Activated CD4-positive, alpha-beta T cell treated with anti-CD3 and anti-CD28 coated beads, Interleukin-10, Interleukin-2, amounts not matched to agents 100 ng/mL and 50 ng/mL, durations not matched to agents 16 hours and 8 hours (primary cell): ENCODE data around the gene UMODL1.
"Not testable (repeated sequence)": the region's sequence is repeated elsewhere in the genome, so short reads cannot be mapped to it uniquely, and the experiment has no call there.

Source experiments
- DNase-seq: peaks from one replicate; pipeline ENCODE4 v3.0.0-alpha.2; 2020

The UMODL1 gene

DNA sequence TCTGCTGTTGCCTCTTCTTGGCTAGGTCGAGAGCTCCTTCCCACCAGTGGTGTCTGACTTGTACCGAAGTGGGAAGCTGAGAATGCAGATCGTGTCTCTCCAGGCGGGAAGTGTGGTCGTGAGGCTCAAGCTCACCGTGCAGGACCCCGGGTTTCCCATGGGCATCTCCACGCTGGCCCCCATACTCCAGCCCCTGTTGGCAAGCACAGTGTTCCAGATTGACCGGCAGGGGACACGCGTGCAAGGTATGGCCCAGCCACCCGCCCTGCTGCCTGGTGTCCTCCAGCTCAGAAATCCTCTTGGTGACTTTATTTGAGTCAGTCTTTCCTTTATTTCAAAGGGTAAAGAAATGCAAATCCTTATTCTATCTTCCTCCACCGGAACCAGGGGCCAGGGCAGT is 32.7 kb downstream of the UMODL1 start:
- DNase-seq: no peak

DNA sequence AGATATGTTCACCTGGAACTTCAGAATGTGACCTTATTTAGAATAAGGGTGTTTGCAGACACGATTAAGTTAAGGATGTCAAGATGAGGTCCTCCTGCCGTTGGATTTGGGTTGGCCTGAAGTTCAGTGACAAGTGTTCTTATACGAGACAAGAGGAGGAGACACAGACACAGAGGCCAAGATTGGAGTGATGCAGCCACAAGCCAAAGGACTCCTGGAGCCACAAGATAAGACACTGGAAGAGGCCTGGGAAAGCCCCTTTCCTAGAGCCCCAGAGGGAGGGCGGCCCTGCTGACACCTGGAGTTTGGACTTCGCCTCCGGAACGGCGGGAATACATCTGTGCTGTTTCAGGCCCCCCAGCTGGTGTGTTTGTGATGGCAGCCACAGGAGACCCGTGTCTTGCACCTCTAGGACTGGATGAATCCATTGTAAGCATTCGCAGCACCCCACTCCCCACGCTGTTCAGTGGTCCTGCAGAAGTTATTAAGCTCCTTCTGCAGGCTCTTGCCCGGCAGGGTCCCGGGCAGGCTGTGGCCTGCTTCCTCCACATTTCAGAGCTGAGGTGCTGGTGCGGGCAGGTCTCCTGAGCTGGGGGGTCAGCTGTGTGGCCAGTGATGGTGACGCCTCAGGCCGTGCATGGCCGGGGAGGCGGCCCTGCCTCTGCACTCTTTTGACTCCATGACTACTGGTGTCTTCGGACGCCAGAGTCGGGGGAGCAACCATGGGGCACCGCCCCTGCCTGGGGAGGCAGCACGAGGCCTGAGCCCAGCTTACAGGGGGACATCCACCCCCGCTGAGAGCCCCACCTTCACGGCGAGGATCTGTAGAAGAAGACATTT is 34.6 kb downstream of the UMODL1 start:
- DNase-seq: no peak

DNA sequence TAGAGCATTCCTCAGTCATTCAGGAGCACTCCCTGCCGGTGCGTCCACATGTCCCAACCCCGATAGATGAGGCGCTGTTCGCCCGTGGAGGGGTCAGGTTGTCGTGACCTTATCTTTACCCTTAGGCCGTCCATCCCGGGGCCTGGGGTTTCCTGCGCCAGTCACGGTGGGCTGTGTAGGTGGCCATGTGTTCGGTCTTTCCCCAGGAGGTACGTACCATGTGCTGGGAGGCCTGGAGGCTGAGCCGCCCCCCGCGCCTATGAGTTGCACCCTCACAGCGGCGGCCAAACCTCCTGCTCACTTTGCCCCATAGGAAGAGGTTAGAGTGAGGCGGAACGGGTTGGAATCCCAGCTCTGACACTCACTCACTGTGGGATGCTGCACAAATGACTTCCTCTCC is 35.3 kb downstream of the UMODL1 start:
- DNase-seq: no peak

DNA sequence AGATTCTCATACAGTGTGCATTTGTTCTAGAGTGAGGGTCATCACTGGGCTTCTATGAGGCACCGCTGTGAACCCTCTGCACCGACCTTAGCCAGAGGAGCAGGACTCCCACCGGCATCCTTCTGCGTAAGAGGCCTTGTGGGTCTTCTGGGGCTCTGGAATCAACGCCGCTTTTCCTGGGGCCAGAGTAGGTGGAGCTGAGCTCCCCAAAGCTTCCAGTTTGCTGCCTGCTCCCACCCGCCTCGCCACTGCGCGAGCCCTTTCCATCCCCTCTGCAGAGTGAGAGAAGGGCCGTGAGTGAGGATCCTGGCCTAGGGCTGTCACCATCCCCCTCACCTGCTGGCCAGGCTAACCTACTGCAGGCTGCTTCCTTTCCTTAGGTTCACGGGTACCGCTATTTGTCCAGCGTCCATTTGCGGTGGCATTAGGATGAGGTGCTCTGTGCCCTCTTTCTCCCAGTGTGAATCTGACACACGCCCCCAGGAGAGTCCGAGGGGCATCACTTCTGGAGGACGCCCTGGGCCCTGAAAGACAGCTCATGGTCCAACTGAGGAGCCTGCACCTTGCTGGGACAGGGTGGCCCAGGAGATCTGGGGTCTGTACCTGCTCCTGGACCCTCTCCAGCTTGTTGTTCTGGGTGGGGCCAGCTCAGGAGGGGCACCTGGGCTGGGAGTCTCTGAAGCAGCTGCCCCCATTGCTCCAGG is 36.2 kb downstream of the UMODL1 start:
- DNase-seq: no peak

DNA sequence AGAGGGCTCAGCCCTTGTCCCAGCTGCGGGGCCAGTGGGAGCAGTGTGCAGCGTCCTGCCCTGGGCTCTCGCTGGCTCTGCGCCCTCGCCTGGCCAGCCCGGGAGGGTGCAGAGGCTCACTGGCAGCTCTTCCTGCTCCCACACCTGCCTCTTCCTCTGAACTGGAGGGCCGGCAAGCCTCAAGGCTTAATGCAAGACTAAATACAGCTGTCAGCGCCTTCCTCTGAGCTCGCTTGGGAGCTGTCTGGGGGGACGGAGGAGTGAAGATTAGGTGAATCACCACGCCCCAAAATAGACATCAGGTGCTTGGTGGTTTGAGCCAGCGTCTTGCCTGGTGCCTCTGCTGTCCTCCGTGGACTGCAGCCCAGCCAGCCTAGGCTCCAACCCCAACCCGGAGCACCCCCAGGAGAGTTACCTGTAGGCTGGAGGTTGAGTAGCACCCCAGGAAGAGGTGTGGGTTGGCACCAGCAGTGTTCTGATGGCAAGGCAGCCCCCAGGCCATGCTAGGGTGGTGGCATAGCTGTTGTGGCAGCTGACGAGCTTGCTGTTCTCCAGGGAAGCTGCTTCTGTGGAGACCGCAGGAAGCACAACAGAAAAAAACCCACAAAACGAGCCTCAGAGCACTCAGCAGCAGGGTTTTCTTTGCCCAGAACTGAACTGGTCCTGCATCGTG is 36.9 kb downstream of the UMODL1 start:
- DNase-seq: peak; percentile 70

DNA sequence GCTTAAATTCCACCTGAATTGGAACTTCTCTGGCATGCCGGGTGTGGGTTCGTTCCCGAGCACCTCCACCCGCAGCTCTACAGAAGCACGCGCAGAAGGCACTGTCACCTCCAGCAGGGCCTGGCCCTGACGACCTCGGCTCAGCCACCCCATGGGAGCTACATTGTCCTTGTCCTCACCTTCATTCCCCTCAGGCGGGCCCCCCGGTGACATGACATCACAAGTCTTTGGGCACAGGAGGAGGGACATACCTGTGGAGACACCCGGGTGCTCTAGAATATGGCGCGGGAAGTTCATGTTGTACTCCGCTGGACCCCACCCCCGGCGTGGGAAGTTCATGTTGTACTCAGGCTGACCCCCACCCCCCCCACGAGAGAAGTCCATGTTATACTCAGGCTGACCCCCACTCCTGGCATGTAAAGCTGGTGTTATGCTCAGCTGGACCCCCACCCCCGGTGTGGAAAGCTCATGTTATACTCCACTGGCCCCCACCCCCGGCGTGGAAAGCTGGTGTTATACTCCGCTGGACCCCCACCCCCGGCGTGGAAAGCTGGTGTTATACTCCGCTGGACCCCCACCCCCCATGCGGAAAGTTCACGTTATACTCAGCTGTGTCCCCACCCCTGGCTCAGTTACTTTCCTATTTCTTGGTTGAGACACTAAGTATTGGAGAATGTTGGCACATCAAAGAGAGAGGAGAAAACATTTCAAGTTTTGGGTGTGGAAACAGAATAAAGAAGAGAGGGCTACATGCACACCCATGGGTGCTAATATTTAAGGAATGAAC is 37.6 kb downstream of the UMODL1 start:
- no peak for DNase-seq

DNA sequence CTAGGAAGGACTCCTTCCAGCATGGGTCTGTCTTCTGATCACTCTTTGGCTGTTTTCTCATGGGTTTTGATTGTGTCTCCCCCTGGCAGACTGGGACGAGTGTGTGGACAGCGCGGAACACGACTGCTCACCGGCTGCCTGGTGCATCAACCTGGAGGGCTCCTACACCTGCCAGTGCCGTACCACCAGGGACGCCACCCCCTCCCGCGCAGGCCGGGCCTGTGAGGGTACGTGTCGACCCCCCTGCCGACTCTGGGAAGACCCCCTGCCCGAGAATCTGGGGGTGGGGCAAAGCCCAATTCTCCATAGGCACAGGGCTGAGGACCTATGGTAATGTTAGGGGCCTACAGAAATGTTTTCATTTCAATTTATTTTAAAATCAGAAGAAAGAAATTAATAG is 38.4 kb downstream of the UMODL1 start:
- no peak for DNase-seq

DNA sequence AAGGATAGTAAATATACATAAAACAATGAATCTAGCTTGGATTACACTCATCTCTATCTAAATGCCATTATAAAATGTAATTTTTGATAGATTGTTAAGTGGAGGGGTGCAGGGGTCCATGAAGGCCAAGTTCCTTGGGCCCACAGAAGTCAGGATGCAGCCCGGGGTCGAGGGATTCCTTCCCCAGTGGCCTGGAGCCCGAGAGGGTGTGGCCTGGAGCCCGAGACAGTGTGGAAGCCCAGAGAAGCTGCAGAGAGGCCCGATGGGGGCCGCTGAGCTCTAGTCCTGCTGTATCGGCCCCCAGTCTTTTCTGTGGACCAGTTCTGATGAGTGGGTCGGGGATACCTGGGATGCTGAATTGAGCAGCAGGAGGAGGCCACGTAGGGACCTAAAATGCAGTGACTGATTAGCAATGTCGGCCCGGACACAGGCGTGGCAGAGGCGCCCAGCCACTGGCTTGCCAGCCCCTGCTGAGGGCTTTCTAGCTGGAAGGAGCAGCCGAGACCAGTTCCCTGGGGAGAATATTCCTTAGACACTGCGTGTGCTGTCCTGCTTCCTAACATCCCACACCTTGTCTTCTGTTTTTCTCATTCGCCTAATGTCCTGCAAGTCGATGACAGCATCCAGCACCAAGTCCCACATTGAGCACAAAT is 38.9 kb downstream of the UMODL1 start:
- no peak for DNase-seq

DNA sequence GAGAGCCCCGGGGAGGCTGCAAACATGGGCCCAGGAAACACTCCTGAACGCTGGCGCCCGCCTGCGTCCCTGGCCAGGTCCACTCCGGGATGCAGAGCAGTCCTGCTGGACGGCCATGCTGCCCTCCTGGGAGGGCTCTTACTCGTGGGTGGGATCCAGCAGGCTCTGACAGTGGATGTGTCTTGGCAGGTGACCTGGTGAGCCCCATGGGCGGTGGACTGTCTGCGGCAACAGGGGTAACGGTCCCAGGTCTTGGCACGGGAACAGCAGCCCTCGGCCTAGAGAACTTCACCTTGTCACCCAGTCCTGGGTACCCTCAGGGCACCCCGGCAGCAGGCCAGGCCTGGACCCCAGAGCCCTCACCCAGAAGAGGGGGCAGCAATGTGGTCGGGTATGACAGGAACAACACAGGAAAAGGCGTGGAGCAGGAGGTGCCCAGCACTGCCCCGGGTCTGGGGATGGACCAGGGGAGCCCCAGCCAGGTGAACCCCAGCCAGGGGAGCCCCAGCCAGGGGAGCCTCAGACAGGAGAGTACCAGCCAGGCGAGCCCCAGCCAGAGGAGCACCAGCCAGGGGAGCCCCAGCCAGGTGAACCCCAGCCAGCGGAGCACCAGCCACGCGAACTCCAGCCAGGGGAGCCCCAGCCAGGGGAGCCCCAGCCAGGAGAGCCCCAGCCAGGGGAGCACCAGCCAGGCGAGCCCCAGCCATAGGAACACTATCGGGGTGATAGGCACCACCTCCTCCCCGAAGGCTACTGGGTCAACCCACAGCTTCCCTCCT is 39.8 kb downstream of the UMODL1 start:
- no peak for DNase-seq

DNA sequence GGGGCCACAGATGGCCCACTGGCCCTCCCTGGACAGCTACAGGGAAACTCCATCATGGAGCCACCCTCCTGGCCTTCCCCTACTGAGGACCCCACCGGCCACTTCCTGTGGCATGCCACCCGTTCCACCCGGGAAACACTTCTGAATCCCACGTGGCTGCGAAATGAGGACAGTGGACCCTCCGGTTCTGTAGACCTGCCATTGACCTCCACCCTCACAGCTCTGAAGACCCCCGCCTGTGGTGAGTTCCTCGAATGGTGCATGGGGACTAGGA is 40.3 kb downstream of the UMODL1 start:
- no peak for DNase-seq

DNA sequence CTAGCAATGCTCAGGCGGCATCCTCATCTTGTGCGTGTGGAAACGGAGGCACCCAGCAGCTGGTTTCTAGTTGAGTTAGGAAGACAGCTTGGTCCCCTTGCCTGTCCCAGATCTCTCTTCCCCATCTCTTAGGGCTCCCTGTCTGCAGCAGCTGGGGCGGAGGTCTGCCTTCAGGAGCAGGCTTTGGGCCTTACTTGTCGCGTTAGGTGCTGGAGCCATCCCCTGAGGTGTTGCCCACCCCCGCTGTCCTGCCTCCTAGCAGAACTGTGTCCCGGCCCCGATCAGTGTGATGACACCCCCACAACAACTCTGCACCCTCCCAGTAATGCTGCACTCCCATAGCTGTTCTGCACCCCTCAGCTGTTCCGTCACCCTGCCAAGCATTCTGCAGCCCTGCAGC is 40.7 kb downstream of the UMODL1 start:
- DNase-seq: no peak

DNA sequence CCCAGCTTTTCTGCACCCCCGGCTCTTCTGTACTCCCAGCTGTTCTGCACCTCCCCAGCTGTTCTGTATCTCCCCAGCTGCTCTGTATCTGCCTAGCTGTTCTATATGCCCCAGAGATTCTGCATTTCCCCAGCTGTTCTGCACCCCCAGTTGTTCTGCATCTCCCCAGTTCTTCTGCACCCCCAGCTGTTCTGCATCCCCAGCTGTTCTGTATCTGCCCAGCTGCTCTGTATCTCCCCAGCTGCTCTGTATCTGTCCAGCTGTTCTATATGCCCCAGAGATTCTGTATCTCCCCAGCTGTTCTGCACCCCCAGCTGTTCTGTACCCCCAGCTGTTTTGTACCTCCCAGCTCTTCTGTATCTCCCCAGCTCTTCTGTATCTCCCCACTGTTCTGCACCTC is 41.1 kb downstream of the UMODL1 start:
- no peak for DNase-seq

DNA sequence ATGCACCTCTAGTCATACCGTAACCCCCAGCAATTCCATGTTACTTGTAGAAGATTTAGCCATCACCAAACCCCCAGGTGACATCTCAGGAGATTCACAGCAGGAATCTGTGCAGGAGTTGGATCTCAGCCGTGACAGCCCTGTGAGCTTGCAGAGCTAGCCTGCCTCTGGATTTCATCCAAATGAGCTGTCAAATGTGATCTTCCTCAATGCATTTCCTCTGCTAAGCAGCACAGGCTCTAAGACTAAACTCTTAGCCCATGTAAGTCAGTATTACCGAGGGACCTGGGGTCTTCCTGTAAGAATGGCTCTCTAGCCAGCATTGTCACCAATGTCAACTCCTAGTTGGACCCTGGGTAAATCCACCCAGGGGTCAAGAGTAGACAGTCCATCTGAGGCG is 41.7 kb downstream of the UMODL1 start:
- no peak for DNase-seq

DNA sequence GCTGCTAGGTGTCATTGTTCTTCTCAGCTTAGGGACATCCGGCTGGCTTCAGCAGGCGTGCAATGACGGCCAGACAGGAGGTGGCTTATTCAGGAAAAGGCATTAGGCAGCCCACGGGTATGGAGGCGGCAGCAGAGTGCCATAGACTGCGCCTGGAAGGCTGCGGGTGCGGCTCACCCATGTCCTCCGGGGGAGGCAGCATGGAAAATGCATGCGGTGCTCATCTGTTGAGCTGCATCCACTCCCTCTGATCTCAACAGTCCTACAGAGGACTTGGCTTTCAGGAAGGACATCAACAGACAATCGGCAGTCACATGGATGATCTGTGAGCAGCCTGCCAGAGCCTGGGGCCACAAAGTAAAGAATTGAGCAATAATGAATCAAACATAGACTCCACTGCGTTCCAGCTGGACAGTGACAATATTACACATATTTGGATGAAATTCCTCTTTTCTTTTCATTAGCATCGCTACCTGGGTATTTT is 42.9 kb downstream of the UMODL1 start:
- no peak for DNase-seq

DNA sequence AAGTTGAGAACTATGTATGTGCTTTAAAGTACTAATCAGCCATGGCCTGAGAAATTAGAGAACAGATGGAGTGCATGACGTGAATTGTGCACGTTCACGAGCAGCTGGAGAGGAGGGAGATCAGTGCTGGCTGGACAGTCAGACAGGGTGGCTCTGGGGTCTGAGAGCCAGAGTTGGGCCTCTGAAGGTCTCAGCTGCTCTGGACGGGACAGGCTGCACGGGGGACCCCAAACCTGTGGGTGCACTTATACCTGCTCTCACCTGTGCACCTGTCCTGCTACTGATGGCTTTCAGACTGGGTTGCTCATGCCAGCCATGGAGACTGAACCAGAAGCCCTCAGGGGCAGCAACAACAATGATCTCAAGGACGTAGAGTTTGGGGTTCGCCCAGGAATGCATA is 43.5 kb downstream of the UMODL1 start:
- no peak for DNase-seq

DNA sequence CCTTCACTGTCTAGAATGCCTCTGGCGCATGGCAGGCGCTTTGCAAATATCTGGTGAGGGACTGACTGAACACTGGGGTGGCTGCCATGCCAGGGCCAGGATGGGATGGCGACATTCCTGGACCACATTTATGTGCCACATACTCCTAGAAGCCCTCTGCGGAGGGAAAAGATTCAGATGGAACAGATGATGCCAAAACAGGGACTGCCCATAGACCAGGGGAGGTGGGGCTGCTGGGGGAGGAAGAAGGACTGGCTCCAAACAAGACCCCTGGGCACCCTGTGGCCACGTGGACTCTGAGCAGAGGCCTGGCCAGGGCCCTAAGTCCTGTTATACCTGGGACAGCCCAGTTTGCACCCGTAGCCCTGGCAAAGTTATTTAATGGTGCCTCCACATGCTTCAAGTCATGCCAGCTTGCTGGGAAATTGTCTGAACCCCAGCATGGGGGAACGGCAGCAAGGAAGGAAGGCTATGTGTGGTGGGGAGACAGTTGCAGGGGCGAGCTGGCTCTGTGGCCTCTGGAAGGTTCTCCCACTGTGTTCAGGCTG is 44.1 kb downstream of the UMODL1 start:
- no peak for DNase-seq

DNA sequence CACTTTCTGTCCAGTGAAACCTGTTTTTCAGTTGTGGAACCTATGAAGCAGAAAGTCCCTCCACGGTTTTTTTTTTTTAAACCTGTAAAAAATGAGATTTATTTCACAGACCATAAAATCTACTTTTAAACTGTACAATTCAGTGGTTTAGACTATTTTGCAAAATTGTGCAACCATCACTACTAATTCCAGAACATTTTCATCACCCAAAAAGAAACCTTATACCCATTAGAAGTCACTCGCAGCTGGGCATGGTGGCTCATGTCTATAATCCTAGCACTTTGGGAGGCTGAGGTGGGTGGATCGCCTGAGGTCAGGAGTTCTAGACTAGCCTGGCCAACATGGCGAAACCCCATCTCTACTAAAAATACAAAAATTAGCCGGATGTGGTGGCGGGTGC is 45.4 kb downstream of the UMODL1 start:
- DNase-seq: not testable (repeated sequence)

DNA sequence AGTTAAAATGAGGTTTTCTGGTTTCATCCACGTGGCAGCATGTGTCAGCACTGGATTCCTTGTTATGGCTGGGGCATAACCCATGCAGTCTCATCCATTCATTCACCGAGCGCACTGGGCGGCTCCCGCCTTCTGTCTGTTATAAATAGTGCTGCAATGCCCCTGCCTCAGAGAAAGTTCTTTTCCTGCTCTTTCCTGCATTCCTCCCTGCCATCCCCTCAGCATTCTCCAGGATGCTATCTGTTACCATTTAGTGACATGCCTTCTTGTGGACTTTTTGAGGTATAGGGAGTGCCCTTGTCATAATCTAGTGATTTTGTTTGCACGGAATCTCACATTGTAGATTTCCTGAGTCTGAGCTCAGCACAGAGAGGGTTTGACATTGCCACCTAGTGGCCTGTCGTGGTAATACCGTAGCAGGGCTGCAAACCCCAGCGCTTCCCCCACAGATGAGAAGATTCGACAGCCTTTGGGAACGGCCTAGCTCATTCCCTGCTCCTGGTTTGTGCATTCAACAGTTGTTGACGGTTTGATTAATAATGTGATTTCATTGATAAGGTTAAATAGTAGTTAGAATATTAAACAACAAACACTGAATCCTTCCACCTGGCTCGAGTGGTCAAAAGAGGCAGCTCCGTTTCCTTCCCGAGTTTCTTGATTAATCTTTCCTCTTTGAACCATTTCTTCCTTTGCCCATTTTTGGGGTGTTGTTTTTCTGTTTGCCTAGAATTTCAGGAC is 46.3 kb downstream of the UMODL1 start:
- peak; percentile 77 for DNase-seq

DNA sequence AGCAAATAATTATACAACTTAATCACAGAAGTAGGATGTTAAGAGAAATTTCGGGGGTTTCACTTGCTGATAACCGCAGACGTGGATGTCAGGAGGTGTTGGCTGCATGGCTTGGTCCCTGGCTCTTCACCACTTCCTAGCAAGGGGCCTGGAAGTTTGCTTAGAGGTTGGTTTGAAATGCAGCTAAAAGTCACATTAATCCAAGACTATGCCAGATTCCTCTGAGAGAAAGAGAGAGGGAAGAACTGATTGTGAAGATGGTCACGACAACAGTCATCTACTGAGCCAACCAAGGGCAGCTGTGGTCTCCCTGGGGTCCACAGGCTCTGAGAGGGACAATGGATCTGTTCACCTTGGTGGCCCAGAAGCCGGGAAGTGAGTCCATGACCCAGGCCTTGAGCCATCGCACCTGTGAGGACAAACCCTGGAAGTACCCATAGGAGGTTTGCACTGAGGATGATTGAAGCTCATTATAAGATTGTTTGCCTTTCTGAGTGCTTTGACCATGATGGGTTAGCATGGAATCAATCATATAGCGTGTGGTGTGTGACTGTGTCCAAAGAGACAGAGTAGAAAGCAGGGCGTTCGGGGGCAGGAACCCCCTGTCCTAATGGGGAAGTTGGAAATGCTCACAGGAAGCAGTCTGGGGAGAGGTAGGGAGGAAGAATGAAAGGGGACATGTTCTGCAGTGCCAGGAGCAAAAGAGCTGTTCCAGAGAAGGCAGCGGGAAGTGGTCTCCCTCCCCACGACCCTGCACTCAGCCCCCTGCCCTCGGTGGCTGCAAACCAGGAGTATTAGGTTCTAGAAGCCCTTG is 47.1 kb downstream of the UMODL1 start:
- DNase-seq: no peak

DNA sequence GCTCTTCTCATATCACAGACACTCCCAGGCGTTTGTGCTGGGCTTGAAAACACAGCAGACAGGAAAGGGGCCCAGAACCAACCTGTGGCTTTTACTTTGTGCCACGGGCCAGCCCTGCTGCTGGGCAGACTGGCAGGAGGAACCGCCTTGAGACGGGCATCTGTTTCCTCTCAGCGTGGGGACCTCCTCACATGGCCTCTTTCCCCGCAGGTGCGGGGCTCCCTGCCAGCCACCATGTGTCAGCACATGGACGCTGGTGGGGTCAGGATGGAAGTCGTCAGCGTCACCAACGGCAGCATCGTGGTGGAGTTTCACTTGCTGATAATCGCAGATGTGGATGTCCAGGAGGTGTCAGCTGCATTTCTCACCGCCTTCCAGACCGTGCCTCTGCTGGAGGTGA is 47.8 kb downstream of the UMODL1 start:
- DNase-seq: peak; percentile 15
